Measurements from ENCODE around the gene MAP1B.
"Not testable (repeated sequence)": the region's sequence is repeated elsewhere in the genome, so short reads cannot be mapped to it uniquely, and the experiment has no call there.

Gene MAP1B

DNA sequence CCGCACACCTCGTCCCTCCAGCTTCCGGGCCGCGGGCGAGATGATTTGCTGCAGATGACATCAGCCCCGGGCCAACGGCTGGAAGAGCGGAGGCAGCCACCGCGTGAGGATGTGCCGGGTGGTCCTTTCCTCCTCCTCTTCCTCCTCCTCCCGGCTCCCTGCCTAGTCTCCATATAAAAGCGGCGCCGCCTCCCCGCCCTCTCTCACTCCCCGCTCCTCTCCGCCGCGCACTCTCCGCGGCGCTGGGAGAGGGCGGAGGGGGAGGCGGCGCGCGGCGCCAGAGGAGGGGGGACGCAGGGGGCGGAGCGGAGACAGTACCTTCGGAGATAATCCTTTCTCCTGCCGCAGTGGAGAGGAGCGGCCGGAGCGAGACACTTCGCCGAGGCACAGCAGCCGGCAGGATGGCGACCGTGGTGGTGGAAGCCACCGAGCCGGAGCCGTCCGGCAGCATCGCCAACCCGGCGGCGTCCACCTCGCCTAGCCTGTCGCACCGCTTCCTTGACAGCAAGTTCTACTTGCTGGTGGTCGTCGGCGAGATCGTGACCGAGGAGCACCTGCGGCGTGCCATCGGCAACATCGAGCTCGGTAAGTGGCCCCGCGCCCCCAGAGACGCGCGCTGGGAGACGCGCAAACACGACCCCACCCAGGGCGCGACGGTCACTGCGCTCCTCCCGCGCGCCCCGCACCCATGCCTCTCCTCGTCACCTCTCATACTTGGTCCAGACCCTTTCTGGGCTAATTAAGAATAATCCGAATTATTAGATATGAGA is at the start of gene MAP1B:
TSS of gene MAP1B (plus strand) at position 345 of the 770 bp plus-strand sequence. CDS start at position 402, 57 bp downstream.
- DNase-seq, result no peak

DNA sequence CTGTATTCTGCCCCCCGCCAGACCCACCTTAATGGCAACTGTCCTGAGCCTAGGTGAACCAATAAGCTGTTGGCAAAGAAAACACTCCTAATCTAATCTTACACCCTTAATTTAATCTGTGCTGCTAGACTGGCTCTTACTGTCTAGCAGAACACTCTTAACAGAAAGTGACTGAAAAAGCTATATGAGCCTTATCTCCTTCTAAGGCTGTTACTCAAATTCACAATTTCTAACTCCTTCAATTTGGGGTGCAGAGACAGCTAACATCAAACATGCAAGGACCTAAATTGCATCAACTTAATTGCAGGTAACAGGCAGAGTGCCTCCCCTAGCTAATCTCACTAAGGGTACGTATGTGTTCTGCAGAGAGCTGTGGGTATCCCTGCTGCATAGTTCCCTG is 49.5 kb upstream of the MAP1B start:
- no peak for DNase-seq

DNA sequence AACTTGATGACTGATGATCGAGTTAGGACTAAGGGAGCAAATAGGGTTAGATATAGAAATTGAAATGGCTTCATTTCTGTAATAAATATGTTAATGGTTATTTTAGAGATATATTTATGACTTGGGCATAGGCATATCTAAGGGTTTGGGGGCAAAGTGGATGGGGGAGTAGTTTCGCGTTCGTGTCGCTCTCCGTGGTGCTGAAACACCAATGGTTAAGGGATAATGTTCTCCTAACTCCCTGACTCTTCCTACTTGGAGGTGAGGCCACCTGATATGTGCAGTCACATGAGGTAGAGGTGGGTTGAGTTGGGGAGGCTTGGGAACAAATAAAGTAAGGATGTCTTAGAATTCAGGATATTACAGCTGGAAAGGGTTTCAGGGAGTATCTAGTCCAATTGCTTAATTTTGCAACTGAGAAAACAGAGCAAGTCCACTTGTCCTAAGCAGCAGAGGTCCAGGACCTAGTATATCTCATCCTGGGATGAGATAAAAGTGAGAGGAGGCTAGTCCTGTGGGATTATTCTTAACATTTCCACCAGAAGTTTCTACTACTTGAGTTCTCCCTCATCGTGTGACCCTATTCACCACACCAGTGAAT is 44.0 kb upstream of the MAP1B start:
- DNase-seq, result no peak

DNA sequence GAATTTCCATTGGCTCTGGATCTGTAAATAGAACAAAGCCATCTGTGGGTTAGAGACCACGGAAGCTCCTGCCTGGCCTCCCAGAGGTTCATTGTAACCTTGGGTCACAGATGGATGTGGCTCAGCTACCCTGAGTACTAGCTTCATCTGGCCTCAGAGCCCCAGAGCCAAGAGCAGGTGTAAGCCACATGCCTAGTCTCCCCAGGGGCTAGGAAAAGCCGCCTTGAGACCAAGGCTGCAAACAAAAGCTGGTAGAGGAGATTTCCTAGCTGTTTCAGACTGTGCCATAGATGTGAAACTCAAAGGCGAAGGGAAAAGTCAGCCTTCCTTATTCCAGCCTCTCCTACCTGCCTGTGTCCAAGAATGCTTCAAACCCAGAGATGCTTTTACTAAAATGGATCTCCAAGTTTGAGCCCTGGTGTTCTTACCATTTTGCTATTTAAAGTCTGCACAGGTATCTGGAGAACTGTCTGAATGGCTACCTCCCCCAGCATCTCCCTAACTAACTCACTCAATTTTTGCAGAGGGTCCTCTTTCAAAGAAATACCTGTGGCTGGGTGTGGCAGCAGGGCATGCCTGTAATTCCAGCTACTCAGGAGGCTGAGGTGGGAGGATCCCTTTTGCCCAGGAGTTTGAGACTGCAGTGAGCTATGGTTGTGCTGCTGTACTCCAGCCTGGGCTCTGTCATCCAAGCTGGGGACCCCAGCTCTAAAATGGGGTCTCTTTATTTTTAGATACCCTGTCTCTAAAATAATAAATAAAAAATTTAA is 42.3 kb upstream of the MAP1B start:
- DNase-seq, result no peak

DNA sequence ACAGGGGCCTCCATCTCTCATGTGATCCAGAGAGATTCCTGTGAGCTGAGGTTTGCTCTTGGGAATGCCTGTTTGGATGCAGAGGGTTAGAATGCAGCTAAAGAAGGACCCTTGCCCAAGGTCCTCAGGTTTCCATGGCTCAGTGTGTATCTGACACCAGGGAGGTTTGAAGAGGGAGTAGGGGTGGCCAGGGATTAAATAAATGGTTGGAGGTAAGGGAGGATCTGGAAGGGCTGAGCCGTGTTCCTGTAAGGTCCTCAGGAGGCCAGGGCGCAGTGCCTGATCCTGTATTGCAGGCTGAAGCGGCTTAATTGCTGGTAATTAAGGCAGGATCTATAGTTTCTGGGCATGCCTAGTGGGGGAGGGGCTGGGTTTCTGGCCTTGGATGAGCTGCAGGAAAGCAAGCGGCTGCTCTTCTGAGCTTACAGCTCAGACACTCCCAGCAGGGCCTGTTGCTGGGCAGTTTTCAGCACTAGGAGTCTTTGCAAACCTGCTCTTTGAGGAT is 41.5 kb upstream of the MAP1B start:
- DNase-seq, result no peak

DNA sequence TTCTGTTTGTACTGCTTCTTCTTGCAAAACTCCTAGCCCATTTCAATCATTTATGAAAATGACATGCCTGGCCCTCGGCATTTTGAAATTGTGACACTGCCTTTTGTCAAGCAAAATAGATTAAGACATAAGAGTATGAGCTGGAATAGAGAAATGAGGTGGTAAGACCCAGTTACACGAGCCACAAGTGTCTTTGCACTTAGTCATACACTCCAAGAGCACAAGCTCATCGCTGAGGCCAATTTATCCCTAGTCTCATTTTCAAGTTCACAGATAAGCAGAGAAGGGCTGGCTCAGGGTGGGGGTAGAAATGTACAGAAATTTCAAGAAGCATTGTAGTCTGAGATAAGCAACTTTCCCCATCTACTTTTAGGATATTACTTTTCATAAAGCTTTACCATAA is 40.6 kb upstream of the MAP1B start:
- DNase-seq, result no peak

DNA sequence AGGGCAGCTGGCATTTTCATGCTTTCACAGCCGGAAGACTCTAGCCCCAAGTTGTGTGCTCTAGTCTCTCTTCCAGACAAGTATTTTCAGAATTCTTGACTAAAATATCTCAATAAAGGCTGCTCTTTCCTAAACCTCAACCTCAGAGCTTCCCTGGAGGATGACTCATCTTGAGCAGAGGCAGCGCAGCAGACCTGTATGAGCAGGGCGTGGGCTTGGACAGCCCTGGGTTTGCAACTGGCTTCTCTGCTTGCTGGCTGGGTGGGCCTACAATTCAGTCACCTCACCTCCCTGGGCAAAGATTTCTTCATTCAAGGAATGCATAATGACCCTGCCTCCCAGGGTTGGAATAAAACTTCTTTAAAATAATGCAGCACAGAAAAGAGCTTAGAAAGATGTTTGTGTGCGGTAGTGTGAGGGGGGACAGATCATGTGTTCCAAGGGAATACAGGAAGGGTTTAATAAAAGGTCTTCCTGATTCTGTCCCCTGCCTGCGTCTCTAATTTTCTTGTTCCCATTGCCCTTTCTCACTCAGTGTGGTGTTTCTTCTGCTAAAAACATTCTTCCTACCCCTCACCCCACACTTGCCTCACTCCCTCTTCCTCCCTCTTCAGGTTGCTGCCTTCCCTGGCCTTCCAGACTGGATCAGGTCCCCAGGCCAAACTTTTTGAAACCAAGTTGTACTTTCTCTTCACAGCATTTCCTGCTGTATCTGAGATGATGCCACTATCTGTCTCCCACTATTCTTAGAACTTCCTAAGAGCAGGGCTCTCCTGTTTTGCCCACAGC is 39.4 kb upstream of the MAP1B start:
- DNase-seq, result no peak

GRCh38 chr5:72070529-72070928 is 36.7 kb upstream of the MAP1B start:
- no peak for DNase-seq

DNA sequence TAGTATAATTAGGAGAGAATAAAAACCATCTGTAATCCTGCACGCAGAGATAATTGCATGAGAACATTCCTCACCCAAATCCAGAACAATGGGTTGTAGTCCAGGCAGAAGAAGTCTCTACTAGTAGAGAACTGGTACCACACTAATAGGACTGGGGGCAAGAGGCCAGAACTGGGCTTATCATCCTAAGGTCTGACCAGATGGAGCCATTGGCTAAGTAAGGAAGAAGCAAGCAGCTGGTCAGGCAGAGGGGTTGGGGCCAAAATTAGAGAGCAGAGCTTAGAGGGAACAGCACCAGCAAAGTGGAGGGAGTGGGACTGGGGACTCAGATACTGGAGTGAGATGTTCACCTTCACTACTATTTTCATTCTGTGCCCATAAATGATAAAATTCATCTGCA is 35.4 kb upstream of the MAP1B start:
- no peak for DNase-seq

DNA sequence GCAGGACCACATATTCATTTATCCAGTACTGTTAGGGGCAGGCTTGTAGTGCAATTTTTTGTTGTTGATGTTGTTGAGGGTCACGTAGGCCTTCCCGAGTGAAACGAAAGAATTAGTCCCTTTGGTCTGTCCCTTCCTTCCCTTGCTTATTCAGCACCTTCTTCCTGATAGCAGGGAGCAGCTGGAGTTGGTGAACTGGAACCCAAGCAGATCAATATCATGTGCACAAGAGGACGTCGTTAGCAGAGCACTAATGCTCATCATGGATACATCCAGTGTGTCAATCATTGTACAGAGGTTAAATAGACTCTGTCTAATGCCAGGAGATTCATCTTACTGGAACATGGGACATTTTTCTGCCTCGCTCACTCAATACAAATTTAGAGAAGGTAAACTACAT is 33.0 kb upstream of the MAP1B start:
- DNase-seq, result no peak

GRCh38 chr5:72075461-72075860 is 31.8 kb upstream of the MAP1B start:
- no peak for DNase-seq

GRCh38 chr5:72076621-72077300 is 30.5 kb upstream of the MAP1B start:
- no peak for DNase-seq

DNA sequence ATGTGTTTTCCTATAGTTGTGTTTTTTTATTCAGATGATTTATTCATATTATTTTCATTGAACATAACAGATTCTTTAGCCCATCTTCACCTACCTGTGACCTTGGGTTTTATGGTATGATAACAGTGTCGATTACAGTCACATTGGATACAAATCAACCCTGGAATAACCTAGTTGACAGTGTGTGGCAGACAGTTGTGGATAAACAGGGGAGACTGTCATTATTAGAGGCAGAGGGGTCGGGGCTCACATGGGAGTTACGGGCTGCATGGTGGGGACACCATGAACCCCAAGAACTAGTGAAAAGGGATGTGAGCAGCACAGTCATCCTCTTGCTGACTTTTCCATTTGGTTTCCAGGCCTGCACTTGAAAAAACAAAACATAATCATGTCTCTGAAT is 29.9 kb upstream of the MAP1B start:
- DNase-seq, result no peak

DNA sequence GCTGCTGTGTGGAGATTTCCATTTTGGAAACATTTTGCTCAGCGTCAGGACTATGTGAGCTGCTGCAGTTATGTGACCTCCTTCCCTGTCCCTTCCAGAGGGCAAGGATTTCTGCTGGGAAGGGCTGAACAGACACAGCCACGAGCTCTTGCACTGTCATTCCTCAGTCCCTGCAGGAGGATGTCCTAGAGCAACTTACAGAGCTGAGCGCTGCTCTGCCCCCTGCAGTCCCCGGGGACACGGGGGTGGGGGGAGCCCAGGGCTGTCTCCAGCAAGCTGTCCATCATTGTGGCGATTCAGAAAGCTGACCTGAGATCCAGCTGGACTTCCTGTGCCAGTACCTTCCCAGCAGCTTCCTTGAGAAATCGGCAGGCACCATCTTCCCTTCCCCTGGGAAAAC is 28.0 kb upstream of the MAP1B start:
- no peak for DNase-seq

GRCh38 chr5:72082048-72082447 is 25.2 kb upstream of the MAP1B start:
- DNase-seq, result no peak

DNA sequence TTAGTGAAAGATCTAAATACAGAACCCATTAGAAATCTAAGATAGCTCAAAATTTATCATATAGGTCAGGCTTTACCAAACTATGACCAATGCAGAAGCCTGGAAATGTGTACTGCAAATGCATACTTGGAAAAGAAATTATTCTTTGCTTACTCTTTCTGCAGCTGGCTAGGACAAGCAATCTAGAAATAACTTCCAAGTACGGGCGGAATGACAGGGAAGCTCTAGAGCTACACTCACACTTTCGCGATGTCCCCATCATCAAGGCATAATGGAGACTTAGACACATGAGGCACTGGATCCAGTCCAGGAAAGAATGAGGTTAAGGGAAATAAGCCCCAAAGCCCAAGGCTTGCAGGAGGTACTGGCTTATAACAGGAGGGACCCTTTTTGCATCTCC is 22.4 kb upstream of the MAP1B start:
- no peak for DNase-seq

GRCh38 chr5:72085319-72085718 is 22.0 kb upstream of the MAP1B start:
- no peak for DNase-seq

- DNase-seq, result not testable (repeated sequence)
These were observed 17.6 kb upstream of the MAP1B start for GRCh38 chr5:72089713-72090112.

DNA sequence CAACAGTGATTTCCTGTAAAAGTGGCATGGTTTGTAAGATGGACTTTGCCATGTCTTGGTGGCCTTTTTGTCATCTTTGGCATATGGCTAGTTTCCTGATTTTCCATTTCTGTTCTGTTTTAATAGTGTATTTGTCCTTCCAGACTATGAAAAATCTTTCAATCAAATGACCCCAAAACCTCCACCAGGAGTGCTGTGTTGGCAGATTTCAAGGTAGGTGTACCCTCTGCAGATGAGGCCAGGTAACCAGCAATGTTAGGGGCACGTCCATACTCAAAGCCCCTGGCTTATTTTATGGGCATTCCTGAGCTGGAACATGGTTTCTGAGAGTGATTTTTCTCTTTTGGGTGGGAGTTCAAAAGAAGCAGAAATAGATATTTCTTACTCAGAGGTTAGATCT is 15.2 kb upstream of the MAP1B start:
- no peak for DNase-seq

GRCh38 chr5:72093217-72093616 is 14.1 kb upstream of the MAP1B start:
- no peak for DNase-seq

GRCh38 chr5:72093824-72094223 is 13.5 kb upstream of the MAP1B start:
- no peak for DNase-seq

- DNase-seq, result no peak
These were observed 10.6 kb upstream of the MAP1B start for GRCh38 chr5:72096602-72097188.

Data from CD4-positive, alpha-beta T cell treated with Interleukin-17A for 1 hour (primary cell).